GM20431 (cell line): ENCODE results near the gene SFTPD.

Experiments
- in situ Hi-C: fragments of 300-500 bp; cut with MseI, MboI; formaldehyde crosslinking; loops from one replicate; pipeline ENCODE4 v1.15.0; 2020; ENCODE audit warnings: low sequenced_read_pairs; ENCODE audit not compliant: unreplicated experiment

The SFTPD gene

DNA sequence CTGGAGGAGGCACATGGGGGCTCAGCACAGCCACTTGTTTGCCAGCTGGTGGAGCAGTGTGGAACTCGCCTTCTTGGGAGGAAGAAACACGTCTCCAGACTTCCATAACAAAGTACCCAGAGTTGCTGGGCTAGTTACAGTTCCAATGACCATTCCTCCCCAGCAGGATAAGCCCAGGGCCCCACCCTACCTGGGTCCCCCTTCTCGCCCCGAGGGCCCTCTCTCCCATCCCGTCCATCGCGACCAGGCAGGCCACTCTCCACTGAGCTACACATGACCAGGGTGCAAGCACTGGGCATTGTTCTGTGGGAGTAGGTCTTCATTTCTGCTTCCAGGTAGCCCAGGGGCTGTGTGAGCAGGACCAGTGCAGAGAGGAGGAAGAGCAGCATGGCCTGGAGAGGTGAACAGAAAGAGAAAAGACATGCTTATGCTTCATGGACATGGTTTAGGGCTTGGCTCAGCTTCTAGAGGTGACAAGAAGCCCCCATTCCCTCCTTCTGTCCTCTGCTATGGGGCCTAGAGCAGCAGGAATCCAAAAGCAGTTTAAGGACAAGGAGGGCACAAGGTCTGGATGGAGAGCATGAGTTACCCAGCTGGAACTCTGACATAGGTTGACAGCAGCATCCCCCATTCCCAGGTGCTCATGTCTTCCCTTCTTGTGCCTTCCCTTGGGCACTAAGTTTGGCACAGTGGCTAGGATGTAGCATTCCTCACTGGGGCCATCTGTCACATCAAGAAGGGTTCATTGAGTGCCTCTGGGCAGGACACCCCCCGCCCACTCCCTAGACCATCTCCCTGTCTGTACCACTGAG is 2.4 kb downstream of the SFTPD start:
- in situ Hi-C loops, result loop anchor here (25.0 kb wide), 1 partner anchor 409 kb away; no protein-coding TSS in a partner anchor

GRCh38 chr10:79944428-79945395 is 4.2 kb downstream of the SFTPD start:
- in situ Hi-C loops, result loop anchor here (25.0 kb wide), 1 partner anchor 407 kb away; no protein-coding TSS in a partner anchor

- in situ Hi-C loops, result loop anchor here (25.0 kb wide), 1 partner anchor 407 kb away; no protein-coding TSS in a partner anchor
Observed at GRCh38 chr10:79943871-79944270, 5.0 kb downstream of the SFTPD start.

- in situ Hi-C loops, result loop anchor here (25.0 kb wide), 1 partner anchor 405 kb away; no protein-coding TSS in a partner anchor
Observed at GRCh38 chr10:79942261-79943185, 6.4 kb downstream of the SFTPD start.

GRCh38 chr10:79941585-79942210 is 7.2 kb downstream of the SFTPD start:
- in situ Hi-C loops, result loop anchor here (25.0 kb wide), 1 partner anchor 404 kb away; no protein-coding TSS in a partner anchor

GRCh38 chr10:79941146-79941545 is 7.8 kb downstream of the SFTPD start:
- in situ Hi-C loops, result loop anchor here (25.0 kb wide), 1 partner anchor 404 kb away; no protein-coding TSS in a partner anchor

DNA sequence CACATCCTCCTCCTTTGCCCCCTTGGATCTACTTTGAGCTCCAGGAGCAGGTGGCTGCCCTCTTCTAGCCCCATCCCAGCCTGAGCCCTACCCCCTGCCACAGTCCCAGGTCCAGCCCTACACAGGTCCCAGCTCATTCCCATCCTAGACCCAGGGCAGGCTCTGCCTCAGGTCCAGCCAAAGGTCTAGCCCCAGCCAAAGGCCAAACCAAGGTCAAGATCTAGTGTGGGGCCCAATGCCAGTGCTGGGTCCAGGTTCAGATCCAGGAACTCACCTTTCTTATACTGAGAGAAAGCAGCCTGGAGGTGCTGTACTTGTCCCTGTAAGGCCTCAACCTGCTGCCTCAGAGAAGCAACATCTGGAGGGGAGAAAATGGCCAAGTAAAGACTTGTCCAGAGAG is 8.5 kb downstream of the SFTPD start:
- in situ Hi-C loops, result loop anchor here (25.0 kb wide), 1 partner anchor 403 kb away; no protein-coding TSS in a partner anchor

DNA sequence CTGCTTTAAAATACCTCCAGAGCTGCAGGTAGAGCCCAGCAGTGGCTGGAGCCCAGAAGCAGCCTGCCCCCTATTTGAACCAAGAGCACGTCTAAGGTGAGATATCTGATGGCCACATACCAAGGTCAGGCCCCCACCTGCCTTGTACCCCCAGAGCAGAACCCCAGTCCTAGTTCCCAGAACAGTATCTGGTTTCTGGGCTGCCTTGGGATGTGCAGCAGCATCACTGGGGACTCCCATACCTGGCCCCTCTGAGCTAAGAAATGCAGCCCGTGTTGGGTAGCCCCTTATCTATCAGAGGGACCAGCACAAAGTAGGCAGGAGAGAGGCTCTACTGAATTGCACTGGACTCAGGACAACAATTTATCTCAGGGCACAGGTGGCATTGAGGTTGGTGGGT is 8.9 kb downstream of the SFTPD start:
- in situ Hi-C loops, result loop anchor here (25.0 kb wide), 1 partner anchor 403 kb away; no protein-coding TSS in a partner anchor

- in situ Hi-C loops, result loop anchor here (25.0 kb wide), 1 partner anchor 402 kb away; no protein-coding TSS in a partner anchor
Observed at GRCh38 chr10:79938728-79939406, 10.0 kb downstream of the SFTPD start.

DNA sequence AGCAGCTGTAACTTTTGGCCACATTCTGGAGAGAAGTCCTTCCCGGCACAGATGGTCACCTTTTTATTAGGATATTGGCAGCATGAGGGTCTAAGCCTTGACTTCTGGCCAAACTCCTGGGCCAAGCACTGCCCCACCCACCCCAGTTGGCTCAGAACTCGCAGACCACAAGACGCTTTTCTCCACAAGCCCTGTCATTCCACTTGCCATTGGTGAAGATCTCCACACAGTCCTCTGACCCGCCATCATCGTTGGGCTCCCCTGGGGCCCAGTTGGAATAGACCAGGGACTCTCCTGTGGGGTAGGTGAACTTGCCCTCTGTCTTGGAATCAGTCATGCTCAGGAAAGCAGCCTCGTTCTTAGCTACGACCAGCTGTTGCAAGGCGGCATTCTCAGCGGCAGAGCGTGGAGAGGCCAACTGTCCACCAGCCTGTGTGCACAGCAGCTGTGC is 11.2 kb downstream of the SFTPD start:
- in situ Hi-C loops, result loop anchor here (25.0 kb wide), 1 partner anchor 400 kb away; no protein-coding TSS in a partner anchor

DNA sequence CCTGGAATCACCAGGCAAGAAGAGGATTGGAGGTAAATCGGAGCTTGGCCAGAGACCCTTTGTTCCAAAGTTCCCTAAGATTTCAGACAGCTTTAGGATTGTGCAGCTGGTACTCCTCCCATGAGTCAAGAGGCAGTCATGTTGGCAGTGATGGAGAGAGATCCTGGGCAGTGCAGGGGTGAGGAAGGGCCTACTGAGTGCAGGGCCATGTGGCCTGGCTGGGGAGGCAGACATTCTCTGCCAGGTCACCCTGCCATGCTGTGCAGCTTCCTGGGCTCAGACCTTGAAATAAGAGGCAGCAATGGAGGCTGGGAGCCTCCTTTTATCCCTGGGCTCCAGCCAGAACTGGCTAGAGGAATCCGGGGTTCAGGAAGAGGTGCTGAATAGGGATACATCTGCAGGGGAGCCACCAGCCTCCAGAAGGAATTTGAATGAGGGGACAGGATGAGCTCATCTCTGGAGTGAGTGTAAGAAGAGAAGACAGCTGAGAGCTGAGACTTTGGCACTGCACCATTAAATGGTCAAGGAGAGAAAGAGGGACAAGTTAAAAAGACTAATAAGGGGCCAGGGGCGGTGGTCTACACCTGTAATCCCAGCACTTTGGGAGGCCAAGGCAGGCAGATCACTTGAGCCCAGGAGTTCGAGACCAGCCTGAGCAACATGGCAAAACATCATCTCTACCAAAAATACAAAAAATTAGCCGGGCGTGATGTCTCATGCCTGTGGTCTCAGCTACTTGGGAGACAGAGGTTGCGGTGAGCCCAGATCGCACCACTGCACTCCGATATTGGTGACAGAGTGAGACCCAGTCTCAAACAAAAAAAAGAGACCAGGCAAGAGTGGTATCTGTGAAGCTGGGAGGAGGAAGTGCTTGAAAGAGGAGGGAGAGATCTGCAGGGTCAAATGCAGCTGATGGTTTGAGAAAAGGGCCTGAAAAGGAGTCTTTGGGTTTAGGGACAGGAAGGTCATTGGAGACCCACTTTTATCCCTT is 12.0 kb downstream of the SFTPD start:
- in situ Hi-C loops, result loop anchor here (25.0 kb wide), 1 partner anchor 400 kb away; no protein-coding TSS in a partner anchor

DNA sequence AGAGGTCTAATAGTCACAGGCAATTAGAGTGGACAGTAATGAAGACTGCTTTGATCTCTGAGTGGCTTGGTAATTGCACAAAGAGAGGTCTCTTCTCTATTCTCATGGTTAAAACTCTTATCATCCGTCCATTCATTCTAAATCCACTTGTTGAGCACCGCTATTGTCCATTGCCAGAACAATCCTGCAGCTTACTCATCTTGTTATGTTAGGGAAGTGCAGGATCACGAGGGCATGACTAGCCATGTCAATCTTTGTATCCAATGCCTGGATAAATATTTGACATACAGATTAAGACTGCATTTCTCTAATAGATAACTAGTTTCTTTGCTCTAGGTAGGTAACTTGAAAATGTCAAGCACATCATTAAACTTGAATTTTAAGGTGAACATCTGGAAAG is 14.9 kb downstream of the SFTPD start:
- in situ Hi-C loops, result loop anchor here (25.0 kb wide), 1 partner anchor 397 kb away; no protein-coding TSS in a partner anchor

- in situ Hi-C loops, result loop anchor here (25.0 kb wide), 1 partner anchor 396 kb away; no protein-coding TSS in a partner anchor
Observed at GRCh38 chr10:79932841-79933379, 16.0 kb downstream of the SFTPD start.

GRCh38 chr10:79932307-79932706 is 16.6 kb downstream of the SFTPD start:
- in situ Hi-C loops, result loop anchor here (25.0 kb wide), 1 partner anchor 395 kb away; no protein-coding TSS in a partner anchor

- in situ Hi-C loops, result loop anchor here (25.0 kb wide), 1 partner anchor 393 kb away; no protein-coding TSS in a partner anchor
Observed at GRCh38 chr10:79930751-79931150, 18.2 kb downstream of the SFTPD start.

DNA sequence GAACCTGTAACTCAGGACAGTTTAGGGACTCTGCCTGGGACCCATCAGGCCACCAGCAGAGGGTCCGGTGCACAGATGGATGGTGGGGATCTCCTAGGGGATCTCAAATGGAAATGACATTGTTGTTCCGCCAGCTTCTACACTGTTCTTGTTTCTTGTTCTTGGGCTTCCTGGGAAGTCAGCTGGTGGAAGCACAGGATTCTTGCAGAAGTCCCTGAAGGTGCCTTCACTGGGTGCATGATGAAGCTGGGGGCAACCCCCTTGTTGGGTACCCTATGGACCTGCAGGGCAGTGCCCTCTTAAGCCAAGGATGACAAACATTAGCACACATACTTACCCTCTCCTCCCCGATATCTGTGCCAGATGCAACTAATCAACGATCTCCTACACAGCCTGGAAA is 18.6 kb downstream of the SFTPD start:
- in situ Hi-C loops, result loop anchor here (25.0 kb wide), 1 partner anchor 393 kb away; no protein-coding TSS in a partner anchor
